NOMO-1 (cell line): ENCODE data around the gene GPR37.

Source experiments
- DNase-seq, 2 experiments: peaks; one replicate each; lab custom pipeline; 2025; ENCODE audit not compliant: unreplicated experiment in 2 of 2; lab: John Stamatoyannopoulos, UW

Gene GPR37

GRCh38 chr7:124781418-124781817, 15.8 kb upstream of the GPR37 start:
- no peak for DNase-seq

- no peak for DNase-seq
These were observed 15.0 kb upstream of the GPR37 start for GRCh38 chr7:124780608-124781007.

- no peak for DNase-seq
These were observed 14.5 kb upstream of the GPR37 start for GRCh38 chr7:124780056-124780455.

DNA sequence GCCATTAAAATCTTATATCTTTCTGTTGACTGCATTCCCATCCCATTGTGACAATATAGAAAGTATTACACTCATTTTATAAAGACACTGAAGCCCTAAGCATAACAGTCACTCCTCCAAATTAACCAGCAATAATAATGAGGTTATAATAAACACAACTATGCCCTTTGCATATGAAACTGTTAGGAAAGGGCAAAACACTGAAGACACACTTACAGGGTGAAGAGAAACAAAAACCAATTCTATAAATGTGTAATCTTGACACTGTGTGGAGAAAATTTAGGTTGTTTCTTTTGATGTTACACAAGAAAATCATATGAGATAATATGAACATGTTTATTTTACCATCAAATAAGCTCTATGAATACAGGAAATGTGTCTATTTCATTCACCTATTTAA, 14.0 kb upstream of the GPR37 start:
- no peak for DNase-seq

GRCh38 chr7:124779194-124779593, 13.6 kb upstream of the GPR37 start:
- no peak for DNase-seq

DNA sequence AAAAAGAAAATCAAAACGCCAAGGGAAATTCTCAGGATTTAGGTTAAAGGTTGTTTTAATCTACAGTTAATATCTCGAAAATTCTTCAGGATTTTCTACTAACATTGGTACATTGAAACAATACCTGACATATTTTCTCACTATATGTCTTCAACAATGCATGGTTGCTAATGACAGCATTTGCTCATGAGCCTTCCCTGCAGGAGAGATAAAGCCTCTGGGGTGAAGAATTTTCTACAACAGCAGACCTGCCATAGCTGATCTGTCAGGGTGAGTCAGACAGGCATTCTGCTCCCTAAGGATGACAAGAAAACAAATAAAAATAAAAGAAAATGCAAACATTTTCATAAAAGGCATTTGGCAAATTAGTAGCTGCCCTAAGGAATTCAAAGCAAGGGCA, 11.7 kb upstream of the GPR37 start:
- no peak for DNase-seq

- DNase-seq, result no peak
These were observed 10.6 kb upstream of the GPR37 start for GRCh38 chr7:124776153-124776552.

DNA sequence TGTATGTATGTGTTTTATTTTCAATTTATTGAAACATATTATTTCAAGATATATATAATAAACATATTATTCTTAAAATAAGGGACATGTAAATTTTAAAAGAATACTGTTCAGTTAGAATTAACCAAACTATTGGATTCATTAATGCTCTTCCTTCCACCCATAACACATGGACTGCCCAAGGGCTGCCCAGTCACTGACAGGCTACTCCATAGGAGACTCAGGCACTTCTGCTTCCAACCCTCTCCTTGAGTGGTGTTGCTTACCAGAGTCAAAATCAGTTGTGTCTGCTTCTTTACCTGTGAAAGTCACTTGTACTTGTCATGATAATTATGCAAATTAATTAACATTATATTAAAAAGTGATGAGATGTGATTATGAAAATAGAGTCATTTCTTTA, 9.8 kb upstream of the GPR37 start:
- no peak for DNase-seq

DNA sequence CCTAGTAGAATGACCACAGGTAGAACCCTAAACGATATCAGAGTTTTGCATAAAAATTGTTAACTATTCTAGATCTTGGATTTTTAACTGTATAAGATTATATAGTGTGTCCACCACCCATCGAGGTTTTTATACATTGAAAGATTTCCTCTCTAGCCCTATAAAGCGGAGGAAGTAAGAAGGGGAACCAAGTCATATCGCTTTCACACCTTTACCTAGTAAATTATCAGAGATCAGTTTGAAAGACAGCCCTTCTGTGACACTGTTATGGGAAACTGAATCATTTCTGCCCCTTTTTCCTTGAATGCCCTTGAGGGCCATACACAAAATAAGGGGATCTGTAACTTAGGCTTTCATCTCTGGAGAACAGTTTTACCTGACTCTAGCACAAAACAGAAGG, 8.3 kb upstream of the GPR37 start:
- DNase-seq, result no peak

- no peak for DNase-seq
These were observed 7.7 kb upstream of the GPR37 start for GRCh38 chr7:124773339-124773738.

DNA sequence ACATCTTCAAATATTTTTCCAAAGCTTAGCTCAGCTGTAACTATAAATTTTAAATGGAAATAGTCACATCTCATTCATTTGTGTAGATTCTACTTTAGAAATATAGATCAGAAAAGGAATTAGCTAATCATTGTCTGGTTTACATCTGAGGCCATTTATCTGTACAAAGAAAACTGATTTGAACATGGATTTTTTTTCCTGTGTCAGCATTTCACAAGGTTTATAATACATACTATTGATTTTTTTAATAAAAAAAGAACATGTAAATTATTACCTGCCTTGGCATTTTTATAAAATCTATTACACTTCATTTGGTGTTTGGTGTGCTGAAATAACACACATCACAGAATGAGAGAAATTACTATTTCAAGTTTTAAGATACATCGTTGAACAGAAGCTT, 3.5 kb upstream of the GPR37 start:
- no peak for DNase-seq

DNA sequence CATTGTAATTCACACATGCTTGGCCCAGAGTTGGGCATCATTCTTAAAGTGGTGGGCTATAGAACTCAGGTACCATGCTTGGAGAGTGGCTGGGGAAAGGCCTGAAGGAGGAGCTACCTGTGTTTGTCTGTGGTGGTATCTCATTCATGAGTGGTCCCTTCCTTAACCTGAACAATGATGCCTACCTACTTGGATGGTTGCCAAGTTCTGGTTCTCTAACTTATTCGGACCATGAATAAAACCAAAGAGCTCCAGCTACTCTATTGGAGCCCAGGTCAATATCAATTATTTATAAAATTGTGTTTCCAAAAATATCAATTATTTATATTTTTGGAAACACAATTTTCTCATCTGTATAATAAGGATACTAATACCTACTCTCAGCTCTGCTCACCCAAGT, 2.9 kb upstream of the GPR37 start:
- no peak for DNase-seq

DNA sequence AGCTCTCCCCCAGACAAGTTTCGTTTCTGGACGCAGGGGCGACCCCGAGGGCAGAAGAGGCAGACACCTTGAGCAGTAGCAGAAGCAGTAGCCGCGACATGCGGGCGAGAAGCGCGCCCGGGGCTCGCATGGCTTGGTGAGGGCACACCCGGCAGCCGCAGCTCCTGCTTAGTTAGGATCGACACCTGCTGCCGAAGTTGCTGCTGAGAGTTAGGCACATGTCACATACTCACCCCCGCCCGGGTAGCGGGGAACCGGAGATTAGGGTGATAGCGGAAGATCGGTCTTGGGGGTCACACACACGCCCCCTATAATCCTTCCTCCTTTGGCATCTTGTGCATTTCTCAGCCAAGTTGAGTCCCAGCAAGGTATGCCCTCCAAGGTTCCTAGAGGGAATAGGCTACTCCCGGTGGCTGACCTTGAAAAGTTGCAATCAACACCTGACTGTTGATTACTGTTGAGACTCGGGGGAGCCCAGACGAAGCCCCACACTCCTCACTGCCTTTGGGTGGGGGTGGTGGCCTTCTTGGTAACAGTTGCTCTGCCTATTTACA, 668 bp downstream of the GPR37 start:
- DNase-seq, result no peak

DNA sequence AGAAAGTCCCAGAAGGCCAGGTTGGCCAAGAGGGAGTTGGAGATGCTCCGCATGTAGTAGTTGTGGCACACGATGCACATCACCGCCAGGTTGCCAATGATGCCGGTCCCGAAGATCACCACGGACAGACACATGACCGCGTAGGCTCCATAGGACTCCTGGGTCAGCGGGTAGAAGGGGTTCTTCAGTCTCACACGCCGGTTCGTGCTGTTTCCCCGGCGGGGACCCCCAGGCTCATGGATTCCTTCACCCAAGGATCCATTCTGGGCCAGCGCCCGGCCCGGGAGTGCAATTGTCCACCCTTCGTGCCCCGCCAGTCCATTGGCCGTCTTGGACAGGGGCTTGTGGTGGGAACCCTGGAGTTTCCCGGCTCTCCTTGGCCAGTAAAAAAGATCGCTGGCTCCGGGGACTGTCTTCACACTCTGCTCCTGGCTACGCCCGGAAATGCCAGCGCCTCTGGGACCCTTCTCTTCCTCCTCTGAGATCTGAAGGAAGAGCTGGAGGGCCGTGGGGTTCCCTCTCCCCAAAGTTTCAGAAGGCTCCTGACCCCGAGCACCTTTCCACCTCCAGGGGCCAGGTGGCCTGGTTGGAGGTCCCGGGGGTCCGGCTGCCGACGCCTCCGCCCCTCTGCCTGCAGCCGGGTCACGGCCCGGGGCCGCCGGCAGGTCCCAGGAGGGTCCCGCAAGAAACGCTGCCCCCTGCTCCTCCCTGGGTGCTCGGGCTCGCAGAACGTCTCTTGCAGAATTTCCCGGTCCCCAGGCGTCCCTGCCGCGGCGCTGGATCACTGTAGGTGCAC, 1.3 kb downstream of the GPR37 start:
- no peak for DNase-seq

DNA sequence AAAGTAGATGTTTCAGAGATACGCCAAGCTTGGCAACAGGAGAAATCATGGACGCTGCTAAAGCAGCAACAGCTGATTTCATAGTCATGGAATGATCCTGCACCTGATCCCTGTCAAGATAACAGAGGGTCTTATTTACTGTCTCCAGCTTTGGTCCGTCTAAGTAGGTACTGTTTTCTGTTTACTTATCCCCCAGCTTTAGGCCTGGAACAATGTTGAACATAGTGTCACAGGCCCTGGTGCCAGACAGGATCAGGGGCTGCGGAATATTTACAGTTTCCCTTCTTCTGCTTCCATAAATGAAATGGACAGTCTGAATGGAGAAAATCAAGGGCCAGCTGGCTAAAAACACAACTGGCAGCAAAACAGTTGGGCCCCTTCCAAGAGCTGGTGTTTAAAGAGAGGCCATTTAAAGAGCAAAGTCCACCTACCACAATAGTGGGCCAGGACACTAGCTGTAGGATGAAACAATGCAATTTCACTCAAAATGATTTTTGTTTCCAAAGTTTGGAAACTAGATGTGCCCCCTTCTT, 2.9 kb downstream of the GPR37 start:
- DNase-seq, result no peak

GRCh38 chr7:124761164-124761715, 4.4 kb downstream of the GPR37 start:
- DNase-seq, result no peak

- DNase-seq, result no peak
These were observed 7.3 kb downstream of the GPR37 start for GRCh38 chr7:124758327-124758726.

GRCh38 chr7:124754576-124755268, 10.9 kb downstream of the GPR37 start:
- no peak for DNase-seq

- no peak for DNase-seq
These were observed 13.3 kb downstream of the GPR37 start for GRCh38 chr7:124752310-124752709.

DNA sequence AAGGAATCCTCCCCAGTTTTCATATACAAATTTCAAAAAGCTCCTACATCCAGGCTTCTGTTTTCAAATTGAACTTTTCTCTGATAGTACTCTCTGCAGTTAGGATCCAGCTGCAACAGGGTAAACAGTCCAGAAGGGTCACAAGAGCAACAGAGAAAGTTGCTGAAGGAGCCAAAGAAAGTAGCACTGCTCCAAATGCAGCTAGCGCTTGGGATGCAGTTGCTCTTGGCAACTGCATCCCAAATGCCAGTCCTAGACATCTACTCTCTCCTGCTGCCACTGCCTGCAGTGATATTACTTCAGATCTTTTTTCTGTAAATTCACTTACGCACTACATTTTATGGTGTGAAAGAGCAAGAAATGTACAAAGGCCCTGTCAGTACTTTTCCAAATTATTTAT, 14.6 kb downstream of the GPR37 start:
- DNase-seq, result no peak

- no peak for DNase-seq
These were observed 18.5 kb downstream of the GPR37 start for GRCh38 chr7:124747072-124747471.

DNA sequence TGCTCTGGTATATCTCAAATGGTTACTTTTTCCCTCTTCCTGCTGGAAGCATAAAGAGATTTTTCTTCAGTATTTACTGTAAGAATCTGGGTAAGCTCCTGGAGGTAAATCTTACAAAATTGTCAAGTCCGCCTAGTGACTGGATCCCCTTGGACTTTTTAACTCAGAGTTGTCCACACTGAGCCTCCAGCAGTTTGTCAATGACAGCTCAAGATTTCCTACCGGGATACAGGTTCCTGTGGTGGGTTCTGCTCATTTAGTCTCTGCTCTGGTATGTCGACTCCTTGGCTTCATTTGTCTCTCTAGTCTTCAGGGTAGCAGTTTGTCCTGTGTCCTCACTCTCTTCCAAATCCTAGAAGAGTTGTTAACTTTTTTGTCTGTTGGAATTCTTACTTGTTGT, 27.0 kb downstream of the GPR37 start:
- no peak for DNase-seq
